NCI-H2196 treated with DMSO at 0.1 percent for 48 hours (cell line): Measurements from ENCODE around the gene CDK5.
A peak's percentile ranks its signal among the peaks of the same experiment; 100 is the strongest.

Experiments
- DNase-seq: peaks from one replicate; lab custom pipeline; 2025; ENCODE audit not compliant: unreplicated experiment; lab: John Stamatoyannopoulos, UW

Gene CDK5

DNA sequence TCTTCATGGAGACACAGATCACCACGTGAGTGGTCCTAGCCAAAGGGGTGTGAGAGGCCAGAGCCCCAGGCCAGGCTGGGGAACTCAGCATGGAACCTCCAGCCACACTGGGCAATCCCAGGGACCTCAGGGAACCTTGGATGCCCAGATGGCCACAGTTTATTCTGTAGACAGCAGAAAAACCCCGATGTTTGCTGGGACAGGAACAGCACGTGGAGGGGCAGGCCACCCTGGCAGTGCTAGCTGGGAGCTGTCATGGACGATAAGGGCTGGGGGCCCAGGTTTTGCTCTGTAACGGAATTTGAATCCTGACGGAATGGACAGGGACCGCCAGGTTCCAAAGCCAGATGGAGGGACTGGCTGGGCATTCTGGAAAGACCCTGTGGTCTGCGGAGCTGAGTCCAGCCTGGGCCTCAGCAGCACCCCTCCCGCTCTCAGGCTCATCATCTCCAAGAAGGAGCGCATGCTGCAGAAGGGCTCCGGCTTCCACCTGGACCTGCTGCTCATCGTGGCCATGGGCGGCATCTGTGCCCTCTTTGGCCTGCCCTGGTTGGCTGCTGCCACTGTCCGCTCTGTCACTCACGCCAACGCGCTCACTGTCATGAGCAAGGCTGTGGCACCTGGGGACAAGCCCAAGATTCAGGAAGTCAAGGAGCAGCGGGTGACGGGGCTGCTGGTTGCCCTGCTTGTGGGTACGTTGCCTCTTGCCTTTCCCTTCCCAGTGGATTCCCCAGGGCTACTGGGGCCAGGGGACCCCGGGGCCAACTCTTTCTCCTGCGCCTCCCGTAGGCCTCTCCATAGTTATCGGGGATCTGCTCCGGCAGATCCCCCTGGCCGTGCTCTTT, 17.3 kb upstream of the CDK5 start:
- DNase-seq: no peak

DNA sequence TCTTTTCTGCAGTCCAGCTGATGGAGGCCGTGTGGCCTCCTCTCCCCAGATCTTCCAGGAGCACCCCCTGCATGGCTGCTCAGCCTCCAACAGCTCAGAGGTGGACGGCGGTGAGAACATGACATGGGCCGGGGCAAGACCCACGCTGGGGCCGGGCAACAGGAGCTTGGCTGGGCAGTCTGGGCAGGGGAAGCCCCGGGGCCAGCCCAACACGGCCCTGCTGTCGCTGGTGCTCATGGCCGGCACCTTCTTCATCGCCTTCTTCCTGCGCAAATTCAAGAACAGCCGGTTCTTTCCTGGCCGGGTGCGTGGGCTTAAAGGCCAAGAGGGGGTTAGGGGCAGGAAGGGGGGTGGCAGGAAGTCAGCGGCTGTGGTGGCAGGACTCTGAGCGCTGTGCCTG, 16.3 kb upstream of the CDK5 start:
- no peak for DNase-seq

DNA sequence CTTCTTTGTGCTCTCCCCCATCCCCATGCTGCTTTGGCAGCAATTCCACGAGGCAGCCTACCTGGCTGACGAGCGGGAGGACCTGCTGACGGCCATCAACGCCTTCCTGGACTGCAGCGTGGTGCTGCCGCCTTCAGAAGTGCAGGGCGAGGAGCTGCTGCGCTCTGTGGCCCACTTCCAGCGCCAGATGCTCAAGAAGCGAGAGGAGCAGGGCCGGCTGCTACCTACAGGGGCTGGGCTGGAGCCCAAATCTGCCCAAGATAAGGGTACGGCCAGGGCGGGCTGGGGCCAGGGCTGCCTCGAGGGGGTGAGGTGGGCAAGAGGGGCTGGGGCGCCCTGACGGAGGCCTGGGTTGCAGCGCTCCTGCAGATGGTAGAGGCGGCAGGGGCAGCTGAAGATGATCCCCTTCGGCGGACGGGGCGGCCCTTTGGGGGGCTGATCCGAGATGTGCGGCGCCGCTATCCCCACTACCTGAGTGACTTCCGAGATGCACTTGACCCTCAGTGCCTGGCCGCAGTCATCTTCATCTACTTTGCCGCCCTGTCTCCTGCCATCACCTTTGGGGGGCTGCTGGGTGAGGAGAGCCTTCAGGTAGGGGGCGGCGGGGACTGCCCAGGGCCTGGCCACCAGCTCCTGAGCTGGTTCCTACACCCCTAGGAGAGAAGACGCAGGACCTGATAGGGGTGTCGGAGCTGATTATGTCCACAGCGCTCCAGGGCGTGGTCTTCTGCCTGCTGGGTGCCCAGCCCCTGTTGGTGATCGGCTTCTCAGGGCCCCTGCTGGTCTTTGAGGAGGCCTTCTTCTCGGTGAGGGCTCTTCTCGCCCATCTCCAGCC, 13.6 kb upstream of the CDK5 start:
- DNase-seq: no peak

DNA sequence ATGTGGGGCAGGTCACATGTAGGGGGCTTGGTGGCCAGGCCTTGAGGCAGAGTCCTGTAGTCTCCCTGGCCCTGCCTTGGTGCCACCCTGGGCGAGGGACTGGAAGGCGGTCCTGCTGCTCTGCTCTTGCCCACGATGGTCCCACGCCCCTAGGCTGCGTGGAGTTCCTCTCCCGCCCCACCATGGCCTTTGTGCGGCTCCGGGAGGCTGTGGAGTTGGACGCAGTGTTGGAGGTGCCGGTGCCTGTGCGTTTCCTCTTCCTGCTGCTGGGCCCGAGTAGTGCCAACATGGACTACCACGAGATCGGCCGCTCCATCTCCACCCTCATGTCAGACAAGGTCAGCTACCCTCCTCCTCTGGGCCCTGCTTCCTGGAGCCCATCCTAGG, 12.9 kb upstream of the CDK5 start:
- no peak for DNase-seq

DNA sequence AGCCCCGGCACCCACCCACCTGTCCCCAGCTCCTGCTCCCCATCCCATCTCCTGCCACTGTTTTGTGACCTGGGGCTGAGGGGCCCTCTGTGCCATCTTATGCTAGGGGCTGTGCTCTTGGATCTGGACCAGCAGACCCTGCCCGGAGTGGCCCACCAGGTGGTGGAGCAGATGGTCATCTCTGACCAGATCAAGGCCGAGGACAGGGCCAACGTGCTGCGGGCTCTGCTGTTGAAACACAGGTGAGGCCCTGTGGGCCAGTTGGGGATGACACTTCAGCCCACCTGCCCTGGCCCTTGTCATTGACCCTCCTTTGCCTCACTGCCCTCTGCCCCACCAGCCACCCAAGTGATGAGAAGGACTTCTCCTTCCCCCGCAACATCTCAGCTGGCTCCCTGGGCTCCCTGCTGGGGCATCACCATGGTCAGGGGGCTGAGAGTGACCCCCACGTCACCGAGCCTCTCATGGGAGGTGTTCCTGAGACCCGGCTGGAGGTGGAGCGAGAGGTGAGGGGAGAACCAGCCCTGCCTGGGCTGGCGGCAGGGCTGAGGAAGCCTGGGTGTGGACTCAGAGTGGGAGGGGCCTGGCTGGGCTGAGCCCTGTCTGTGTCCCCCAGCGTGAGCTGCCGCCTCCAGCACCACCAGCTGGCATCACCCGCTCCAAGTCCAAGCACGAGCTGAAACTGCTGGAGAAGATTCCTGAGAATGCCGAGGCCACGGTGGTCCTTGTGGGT, 12.3 kb upstream of the CDK5 start:
- DNase-seq: no peak

DNA sequence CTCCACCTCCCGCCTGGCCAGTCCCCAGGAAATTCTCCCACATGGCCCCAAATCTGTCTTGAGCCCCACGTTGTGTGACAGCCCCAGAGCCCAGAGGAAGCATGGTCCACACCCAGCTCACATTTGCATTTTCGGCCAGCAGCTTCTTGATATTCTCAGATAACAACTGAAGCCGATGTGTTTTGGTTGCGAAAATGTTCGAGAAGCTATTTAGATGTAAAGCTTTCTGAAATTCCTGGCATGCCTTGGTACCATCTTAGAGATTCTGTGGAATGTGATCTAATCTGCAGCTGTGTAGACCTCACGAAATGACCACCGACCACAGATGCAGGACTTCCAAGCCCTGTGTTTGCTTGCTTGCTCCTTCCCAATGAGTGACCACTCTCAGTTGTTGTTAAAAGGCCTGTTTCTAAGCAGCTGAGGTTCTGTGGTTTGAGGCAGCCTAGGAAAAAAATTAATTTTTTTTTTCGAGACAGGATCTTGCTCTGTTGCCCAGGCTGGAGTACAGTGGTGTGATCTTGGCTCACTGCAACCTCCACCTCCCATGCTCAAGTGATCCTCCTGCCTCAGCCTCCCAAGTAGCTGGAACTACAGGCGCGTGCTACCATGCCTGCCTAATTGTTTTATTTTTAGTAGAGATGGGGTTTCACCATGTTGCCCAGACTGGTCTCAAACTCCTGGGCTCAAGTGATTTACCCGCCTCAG, 10.5 kb upstream of the CDK5 start:
- DNase-seq: no peak

DNA sequence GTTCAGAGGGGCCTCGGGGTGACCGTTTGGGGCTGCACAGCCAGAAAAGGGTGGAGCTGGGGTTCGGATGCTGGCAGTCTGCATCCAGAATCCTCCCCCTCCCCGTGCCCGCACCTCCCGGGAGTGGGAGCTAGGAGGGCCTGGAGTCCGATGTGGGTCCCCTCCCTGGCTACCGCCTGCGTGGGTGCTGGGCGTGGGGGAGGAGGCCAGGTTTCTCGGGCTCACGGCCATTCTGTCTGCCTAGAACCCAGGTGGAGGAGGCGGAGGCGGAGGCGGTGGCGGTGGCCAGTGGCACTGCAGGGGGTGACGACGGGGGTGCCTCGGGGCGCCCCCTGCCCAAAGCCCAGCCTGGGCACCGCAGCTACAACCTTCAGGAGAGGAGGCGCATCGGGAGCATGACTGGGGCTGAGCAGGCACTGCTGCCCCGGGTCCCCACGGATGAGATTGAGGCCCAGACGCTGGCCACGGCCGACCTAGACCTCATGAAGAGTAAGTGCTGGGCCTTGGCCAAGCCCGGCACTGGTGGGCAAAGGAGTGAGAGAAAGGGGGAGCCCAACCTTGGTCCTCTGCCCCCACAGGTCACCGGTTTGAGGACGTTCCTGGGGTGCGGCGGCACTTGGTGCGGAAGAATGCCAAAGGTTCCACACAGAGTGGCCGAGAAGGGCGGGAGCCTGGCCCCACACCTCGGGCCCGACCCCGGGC, 8.7 kb upstream of the CDK5 start:
- no peak for DNase-seq

DNA sequence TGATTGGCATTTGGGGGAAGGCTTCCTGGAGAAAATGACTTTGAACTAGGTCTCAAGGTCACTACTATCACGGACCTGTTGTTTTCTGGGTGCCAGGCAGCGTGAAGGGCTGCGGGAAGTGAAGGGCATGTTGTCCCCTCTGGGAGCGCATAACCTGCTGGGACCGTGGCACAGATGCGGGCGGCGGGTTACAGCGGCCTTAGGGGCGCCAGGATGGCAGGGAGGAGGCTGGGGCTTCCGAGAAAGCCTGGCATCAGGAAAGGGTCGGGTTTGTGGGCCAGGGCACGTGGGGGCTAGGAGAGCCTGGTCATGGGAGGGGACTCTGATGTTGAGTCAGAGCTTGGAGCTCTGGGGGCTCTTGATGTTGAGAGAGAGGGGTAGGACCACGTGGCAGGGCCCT, 7.8 kb upstream of the CDK5 start:
- DNase-seq: no peak

DNA sequence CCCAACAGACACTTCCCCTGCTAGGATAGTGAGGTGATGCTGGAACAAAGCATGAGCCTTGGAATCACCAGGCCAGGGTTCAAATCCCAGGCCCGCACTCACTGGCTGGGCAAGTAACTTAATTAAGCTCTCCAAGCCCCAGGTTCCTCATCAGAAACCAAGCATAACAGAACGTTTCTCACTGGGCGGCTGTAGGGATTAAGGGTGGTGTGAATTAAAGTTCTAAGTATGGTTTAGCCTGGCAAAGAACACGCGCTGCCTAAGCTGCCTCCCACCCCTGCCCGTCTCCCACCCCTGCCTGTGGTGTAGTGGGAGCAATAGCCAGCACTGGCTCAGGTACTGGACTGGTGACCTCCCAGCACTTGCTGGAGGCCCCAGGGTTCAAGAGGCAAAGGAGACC, 7.3 kb upstream of the CDK5 start:
- DNase-seq: no peak

DNA sequence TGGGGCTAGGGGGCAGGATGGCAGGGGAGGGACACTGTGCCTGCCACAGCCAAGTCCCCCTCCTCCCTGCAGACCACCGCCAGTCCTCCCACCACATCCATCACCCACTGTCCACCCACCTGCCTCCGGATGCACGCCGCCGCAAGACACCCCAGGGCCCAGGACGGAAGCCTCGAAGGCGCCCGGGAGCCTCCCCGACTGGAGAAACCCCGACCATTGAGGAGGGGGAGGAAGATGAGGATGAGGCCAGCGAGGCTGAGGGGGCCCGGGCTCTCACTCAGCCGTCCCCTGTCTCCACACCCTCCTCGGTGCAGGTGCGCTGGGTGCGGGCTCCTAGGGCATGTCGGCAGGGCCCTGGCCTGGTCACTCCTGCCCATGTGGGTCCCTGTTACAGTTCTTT, 6.8 kb upstream of the CDK5 start:
- DNase-seq: no peak

DNA sequence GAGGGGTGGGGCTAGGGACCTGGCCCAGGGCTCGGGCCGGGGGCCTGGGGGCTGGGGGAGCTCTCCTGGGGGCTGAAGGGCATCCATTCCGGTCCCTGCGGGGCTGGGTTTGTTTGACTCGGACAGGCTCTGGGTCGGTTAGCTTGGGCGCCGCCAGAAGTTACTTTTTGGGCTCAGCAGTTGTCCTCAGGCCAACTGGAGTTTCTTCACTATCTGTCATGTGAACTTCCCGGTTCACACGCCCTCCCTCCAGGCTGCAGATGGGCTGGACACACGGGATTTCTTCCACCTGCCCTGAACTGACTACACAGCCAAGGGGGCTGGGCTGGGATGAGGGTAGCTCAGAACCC, 5.5 kb upstream of the CDK5 start:
- no peak for DNase-seq

DNA sequence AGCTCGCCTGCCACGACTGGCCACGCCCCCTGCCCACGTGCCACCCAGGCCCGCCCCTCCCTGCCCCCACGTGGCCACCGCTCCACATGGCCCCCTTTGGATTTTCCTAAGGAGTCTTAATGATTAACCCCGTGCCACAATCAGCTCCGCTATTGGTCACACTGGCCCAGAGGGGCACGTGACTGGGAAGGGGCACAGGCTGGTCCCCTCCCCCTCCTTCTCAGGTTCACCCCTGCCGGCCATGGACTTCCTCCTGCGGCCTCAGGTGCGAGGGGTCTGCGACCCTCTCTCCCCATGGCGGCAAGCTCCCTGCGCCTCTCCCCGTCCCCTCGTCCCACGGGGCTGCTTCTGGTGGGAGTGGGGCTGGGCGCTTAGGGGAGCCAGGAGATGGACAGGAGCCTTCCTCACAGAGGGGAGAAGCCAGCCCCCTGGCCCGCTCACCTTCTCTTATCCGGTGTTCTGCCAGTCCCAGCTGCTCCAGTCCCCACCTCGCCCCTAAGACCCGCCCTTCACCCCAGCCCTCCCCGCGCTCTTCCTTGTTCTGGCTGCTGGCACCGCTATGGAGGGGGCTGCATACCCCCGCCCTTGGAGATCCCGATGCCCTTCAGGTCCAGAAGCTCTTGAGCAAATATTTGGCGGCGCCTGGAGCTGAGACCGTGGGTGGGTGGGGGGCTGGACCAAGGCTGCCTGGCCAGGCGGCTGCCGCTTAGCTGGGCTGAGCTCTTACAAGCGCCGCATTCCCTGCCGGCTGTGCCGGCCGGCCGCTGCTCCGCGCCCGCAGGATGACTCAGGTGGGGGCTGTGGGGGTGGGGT, 4.9 kb upstream of the CDK5 start:
- no peak for DNase-seq

DNA sequence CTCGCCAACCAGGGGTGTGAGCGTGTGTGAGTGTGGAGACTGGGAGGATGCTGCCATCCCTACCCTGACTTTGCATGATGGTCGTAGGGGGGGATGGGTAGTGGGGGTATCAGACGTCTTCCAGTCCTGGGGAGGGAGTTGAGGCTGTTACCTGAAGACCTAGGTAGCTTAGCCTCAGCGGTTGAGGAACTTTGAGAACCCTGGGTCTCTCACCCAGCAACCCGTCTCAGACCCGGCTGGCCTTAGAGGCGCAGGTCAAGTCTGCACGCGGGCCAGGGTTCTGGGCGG, 4.4 kb upstream of the CDK5 start:
- DNase-seq: no peak

DNA sequence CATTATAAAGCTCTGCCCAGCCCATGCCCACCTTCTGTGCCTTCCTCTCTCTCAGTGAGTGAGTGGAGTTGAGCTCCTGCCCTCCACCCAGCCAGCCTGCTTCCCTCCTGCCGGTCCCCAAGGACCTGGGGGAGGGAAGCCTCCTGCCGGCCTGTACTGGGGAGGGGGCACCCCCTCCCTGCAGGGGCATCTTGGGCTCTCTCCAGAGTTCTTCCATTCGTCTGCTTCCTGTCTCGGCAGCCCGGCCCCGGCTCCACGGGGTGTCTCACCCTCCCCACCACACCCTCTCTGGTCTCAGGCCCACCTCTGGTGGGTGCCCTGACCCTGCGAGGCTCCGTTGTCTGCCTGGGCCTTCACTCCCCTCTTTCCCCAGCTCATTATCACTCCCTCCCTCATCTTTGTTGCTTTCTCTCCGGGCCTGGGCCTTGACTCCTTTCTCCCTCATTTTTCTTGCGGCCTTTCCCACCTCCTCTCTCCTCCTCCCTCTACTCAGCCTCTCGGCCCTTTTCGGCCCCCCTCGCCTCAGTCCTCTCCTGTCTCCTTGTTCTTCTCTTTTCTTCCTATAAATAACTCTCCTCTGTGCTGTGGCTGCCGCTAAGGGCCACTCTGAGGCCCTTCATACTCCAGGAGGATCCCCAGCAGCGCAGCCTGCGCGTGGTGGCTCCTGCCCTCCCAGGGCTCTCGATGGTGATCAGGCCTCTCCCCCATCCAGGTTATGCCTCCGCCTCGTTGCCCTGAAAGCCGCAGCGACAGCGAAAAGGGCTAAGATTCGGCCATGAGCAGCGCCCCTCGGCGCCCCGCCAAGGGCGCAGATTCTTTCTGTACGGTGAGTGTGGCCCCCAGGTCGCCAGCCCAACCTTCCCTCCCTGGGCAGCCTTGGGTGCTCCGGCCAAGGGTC, 3.8 kb upstream of the CDK5 start:
- no peak for DNase-seq

DNA sequence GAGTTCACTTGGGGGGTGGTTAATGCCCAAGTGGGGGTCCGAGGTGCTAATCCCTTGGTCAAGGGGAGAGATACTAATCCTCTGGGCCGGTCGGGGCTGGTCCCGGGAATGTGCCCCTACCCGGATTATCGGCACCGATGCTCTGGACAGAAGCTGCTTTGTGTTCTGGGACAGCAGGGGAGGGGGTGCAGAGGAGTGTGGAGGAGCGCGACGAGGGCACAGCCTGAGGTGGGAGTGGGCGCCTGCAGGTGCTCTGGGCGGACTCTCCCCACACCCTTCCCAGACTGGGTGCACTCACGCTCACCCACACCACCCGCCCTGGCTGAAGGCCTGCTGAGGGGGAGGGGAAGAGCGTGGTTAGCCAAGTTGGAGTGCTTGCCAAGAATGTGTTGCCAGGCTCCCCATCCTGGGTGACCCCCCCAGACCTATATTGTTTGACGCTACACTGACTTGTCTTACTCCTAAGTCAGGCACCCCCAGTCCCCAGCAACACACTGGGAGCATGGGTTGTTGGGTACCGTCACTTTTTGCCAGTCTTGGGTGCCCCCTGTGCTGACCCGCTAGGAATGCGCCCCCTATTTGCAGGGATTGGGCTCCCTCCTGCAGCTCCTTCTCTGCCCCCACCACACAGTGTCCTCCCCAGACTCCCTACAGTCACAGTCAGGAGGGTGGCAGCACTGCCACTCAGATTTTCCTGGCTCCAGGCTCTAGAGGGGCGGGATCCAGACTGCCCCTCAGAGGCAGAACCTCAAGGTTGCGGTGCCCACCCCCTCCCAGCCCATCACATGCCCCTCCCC, 2.9 kb upstream of the CDK5 start:
- no peak for DNase-seq

DNA sequence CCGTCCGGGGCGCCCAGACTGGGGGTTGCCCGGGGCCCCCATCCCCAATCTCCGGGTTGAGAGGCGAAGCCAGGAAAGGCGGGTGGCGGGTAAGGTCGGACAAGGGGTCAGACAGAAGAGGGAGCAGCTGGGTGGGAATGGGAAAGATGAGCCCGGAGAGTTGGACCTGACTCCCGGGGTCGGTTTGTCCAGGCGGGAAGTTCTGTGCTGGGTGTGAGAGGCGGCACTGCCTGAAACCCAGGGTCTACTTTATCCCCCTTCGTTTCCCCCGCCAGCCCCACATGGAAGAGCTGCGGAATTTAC, 2.4 kb upstream of the CDK5 start:
- DNase-seq: no peak

DNA sequence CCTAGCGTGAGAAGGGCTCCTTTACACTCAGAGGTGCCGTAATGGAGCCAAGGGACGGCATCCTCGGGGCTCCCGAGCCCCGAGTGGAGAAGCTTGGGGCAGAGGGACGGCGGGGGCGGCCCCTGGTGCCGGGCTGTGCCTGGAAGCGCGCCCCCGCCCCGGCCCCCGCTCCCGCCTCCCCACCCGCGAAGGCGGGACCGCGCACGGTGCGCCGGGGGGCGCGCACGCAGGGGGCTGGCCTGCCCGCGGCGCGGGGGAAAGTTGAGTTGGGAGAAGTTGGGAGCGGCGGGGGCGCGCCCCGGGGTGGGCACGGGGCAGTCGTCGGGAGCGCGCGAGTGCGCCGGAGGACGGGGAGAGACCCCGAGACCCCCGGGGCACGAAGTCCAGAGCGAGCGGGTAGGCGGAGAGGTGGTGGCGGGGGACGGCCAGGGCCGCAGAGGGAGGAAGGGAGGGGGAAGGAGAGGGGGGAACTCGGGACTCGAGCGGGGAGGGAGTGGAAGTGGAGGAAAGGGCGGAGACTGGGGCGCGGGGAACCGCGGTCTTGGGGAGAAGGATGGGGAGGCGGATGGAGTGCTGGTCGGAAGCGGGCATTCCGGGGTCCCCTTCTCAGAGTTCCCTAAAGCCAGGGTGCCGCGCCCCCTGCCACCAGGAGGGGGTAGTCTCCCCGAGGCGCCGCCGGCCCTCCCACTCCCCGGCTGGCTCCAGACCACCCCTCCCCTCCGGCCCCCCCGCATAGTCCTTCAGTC, 1.8 kb upstream of the CDK5 start, which contains the start of gene SLC4A2:
SLC4A2 (plus strand) TSS at position 223 of the 746 bp plus-strand sequence. CDS start 2,399 bp downstream, outside the sequence.
- DNase-seq: peak; percentile 7
